ENCODE data around the gene CNKSR3. TPM values are rescaled to one million over a fixed set of nuclear protein-coding genes. Genes with fewer than 3 reads are reported as not detected.

The CNKSR3 gene
- total and polyA plus RNA-seq, 2 experiments from 2014 or later = 1.9 to 5.7 TPM

- TF ChIP-seq, protein P1, sequence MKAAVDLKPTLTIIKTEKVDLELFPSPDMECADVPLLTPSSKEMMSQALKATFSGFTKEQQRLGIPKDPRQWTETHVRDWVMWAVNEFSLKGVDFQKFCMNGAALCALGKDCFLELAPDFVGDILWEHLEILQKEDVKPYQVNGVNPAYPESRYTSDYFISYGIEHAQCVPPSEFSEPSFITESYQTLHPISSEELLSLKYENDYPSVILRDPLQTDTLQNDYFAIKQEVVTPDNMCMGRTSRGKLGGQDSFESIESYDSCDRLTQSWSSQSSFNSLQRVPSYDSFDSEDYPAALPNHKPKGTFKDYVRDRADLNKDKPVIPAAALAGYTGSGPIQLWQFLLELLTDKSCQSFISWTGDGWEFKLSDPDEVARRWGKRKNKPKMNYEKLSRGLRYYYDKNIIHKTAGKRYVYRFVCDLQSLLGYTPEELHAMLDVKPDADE (IDR thresholded peaks at IDR 0.05) = no peak
- TF ChIP-seq STAT1 (IDR thresholded peaks at IDR 0.05; ENCODE audit: unreplicated experiment) = no peak
- TF ChIP-seq, protein P2, sequence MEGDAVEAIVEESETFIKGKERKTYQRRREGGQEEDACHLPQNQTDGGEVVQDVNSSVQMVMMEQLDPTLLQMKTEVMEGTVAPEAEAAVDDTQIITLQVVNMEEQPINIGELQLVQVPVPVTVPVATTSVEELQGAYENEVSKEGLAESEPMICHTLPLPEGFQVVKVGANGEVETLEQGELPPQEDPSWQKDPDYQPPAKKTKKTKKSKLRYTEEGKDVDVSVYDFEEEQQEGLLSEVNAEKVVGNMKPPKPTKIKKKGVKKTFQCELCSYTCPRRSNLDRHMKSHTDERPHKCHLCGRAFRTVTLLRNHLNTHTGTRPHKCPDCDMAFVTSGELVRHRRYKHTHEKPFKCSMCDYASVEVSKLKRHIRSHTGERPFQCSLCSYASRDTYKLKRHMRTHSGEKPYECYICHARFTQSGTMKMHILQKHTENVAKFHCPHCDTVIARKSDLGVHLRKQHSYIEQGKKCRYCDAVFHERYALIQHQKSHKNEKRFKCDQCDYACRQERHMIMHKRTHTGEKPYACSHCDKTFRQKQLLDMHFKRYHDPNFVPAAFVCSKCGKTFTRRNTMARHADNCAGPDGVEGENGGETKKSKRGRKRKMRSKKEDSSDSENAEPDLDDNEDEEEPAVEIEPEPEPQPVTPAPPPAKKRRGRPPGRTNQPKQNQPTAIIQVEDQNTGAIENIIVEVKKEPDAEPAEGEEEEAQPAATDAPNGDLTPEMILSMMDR (conservative IDR thresholded peaks at IDR 0.05; ENCODE audit: low read depth in 2 of 2) = no peak
- no peak for TF ChIP-seq REST (IDR thresholded peaks at IDR 0.05; ENCODE audit: unreplicated experiment)
- no peak for TF ChIP-seq ZNF331 (CRISPR knock-in tag; IDR thresholded peaks at IDR 0.05; ENCODE audit: low read depth)
Observed at GRCh38 chr6:154395878-154396277, 114.6 kb downstream of the CNKSR3 start (continued).

DNA sequence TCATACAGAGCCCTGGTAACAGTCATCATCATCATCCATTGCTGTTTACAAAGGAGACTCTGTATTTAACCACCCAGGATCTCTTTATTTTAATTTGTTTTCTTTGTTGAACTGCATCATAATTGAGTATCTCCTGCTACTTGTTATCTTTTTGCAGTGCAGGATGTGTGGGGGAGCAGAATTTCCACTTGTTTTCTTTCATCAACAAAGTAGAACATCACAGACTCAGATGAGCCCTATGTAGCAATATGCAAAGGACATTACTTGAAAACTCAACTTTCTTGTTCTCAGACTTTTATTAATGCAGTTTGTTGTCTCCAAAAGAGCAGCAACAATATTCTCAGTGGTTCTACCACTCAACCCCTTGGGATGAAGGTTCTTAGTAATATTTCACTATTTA lies 115.2 kb downstream of the CNKSR3 start:
- no peak overlapping the region for H3K4me3 ChIP-seq
- ATAC-seq (no peak), DNase-seq (ENCODE audit: low spot score) (no peak)
- H3K9me2 ChIP-seq (ENCODE audit: insufficient read depth) = no peaks in the 10 kb centered on the region
- H3K4me3 Mint-ChIP-seq = no peak overlapping the region
- no peak overlapping the region for H3K4me2 ChIP-seq
- no peaks in the 10 kb centered on the region for H4K20me1 ChIP-seq (replicated peaks; ENCODE audit: insufficient read depth)
- H3K27me3 Mint-ChIP-seq (ENCODE audit: insufficient read depth, low read depth, poor library complexity) = peaks cover 4% of the 10 kb centered on the region
- no peak overlapping the region for H3K27ac ChIP-seq (ENCODE audit: low read depth)
- H3K27ac Mint-ChIP-seq = no peak overlapping the region
- H3K4me1 ChIP-seq (ENCODE audit: insufficient read depth) = no peaks in the 10 kb centered on the region
- no peaks in the 10 kb centered on the region for H3K36me3 Mint-ChIP-seq (ENCODE audit: low read depth)
- no peaks in the 10 kb centered on the region for H3K27me3 ChIP-seq (ENCODE audit: insufficient read depth)
- no peaks in the 10 kb centered on the region for H3K9me3 Mint-ChIP-seq
- H3K4me1 Mint-ChIP-seq = no peaks in the 10 kb centered on the region; the same call in 2 of the 3 replicates
- no peaks in the 10 kb centered on the region for H3K79me2 ChIP-seq (replicated peaks; ENCODE audit: insufficient read depth)
- no peaks in the 10 kb centered on the region for H3F3A ChIP-seq (replicated peaks; ENCODE audit: low read depth)
- no peaks in the 10 kb centered on the region for H3K36me3 ChIP-seq (ENCODE audit: insufficient read depth)
- no peak overlapping the region for H2AFZ ChIP-seq
- TF ChIP-seq, protein P2 (conservative IDR thresholded peaks at IDR 0.05; ENCODE audit: low read depth in 2 of 2) = no peak
- TF ChIP-seq STAT1 (IDR thresholded peaks at IDR 0.05; ENCODE audit: unreplicated experiment) (no peak), EZH2phosphoT487 (IDR thresholded peaks at IDR 0.05; ENCODE audit: unreplicated experiment) (no peak), CREB1 (CRISPR knock-in tag; IDR thresholded peaks at IDR 0.05; ENCODE audit: low read depth) (no peak), POLR2AphosphoS5 (IDR thresholded peaks at IDR 0.05; ENCODE audit: low read depth) (no peak), REST (IDR thresholded peaks at IDR 0.05; ENCODE audit: unreplicated experiment) (no peak)

Data from GM23338 (cell line).